Neuronal stem cell (in vitro differentiated cells): ENCODE data around the gene YTHDF1.

ENCODE experiments used
- DNase-seq: peaks from one replicate; pipeline ENCODE4 v3.0.0-alpha.2; 2013; ENCODE audit warnings: low spot score
- H2AFZ ChIP-seq: one replicate; pipeline ENCODE4 v1.6.1; 2013; ENCODE audit warnings: mild to moderate bottlenecking, low read length, inconsistent platforms
- H2AK5ac ChIP-seq: 2 replicates; pipeline ENCODE4 v1.6.1; 2013; ENCODE audit warnings: low read depth, mild to moderate bottlenecking, inconsistent platforms, low read length, moderate library complexity, mixed read lengths
- H2BK120ac ChIP-seq: 2 replicates; pipeline ENCODE4 v1.6.1; 2013; ENCODE audit warnings: low read depth, mild to moderate bottlenecking, inconsistent platforms, low read length, moderate library complexity, mixed read lengths
- H2BK12ac ChIP-seq: one replicate; pipeline ENCODE4 v1.6.1; 2013; ENCODE audit warnings: low read length, inconsistent platforms
- H2BK15ac ChIP-seq: 2 replicates; pipeline ENCODE4 v1.6.1; 2013; ENCODE audit warnings: mild to moderate bottlenecking, low read length, inconsistent platforms, mixed read lengths
- H2BK5ac ChIP-seq: one replicate; pipeline ENCODE4 v1.6.1; 2013; ENCODE audit warnings: inconsistent platforms, mild to moderate bottlenecking, low read length, moderate library complexity
- H3K14ac ChIP-seq: one replicate; pipeline ENCODE4 v1.6.1; 2013; ENCODE audit warnings: low read length, inconsistent platforms
- H3K18ac ChIP-seq: 2 replicates; pipeline ENCODE4 v1.6.1; 2013; ENCODE audit warnings: low read length, inconsistent platforms
- H3K23ac ChIP-seq: 2 replicates; pipeline ENCODE4 v1.6.1; 2013; ENCODE audit warnings: low read depth, mild to moderate bottlenecking, mixed read lengths, low read length, inconsistent platforms; ENCODE audit not compliant: poor library complexity
- H3K27ac ChIP-seq: replicated peaks from 3 replicates; pipeline ENCODE4 v1.5.1; 2013; ENCODE audit warnings: low read length, inconsistent platforms
- H3K27me3 ChIP-seq, 3 experiments: 2 replicates each; pipeline ENCODE4 v1.6.1; 2013; ENCODE audit warnings: low read length in 3 of 3, mild to moderate bottlenecking in 2 of 3, inconsistent platforms in 1 of 3, low read depth in 1 of 3, mixed read lengths in 1 of 3, moderate library complexity in 1 of 3; ENCODE audit not compliant: control insufficient read depth in 3 of 3, insufficient read depth in 3 of 3
- H3K36me3 ChIP-seq, 2 donors: replicated peaks in 1 of 2; 2 replicates each; pipeline ENCODE4 v1.6.1; 2013; ENCODE audit warnings: low read length in 2 of 2; ENCODE audit not compliant: control insufficient read depth in 2 of 2, insufficient read depth in 2 of 2
- H3K4ac ChIP-seq: 2 replicates; pipeline ENCODE4 v1.6.1; 2013; ENCODE audit warnings: inconsistent platforms, mild to moderate bottlenecking, low read length, moderate library complexity
- H3K4me1 ChIP-seq, 2 donors: 1 replicate in 1 of 2; 2 replicates in 1 of 2; pipeline ENCODE4 v1.6.1; 2013; ENCODE audit warnings: low read length in 2 of 2, low read depth in 1 of 2; ENCODE audit not compliant: control insufficient read depth in 2 of 2, insufficient read depth in 1 of 2
- H3K4me2 ChIP-seq: one replicate; pipeline ENCODE4 v1.6.1; 2013; ENCODE audit warnings: mild to moderate bottlenecking, low read length, inconsistent platforms; ENCODE audit not compliant: insufficient read depth, poor library complexity, severe bottlenecking
- H3K4me3 ChIP-seq, 2 donors: 2 replicates each; pipeline ENCODE4 v1.5.1; 2013; ENCODE audit warnings: low read length in 2 of 2, mild to moderate bottlenecking in 2 of 2, inconsistent platforms in 1 of 2, moderate library complexity in 1 of 2
- H3K79me1 ChIP-seq: one replicate; pipeline ENCODE4 v1.6.1; 2013; ENCODE audit warnings: low read depth, mild to moderate bottlenecking, inconsistent platforms, low read length, moderate library complexity
- H3K9ac ChIP-seq: one replicate; pipeline ENCODE4 v1.6.1; 2013; ENCODE audit warnings: mild to moderate bottlenecking, low read depth, low read length, inconsistent platforms; ENCODE audit not compliant: poor library complexity
- H3K9me3 ChIP-seq, 2 donors: replicated peaks in 1 of 2; 2 replicates each; pipeline versions ENCODE3 to v1.6.1; 2013; ENCODE audit warnings: low read length in 2 of 2, mild to moderate bottlenecking in 2 of 2, inconsistent platforms in 1 of 2, low read depth in 1 of 2, mixed read lengths in 1 of 2, moderate library complexity in 1 of 2; ENCODE audit not compliant: control insufficient read depth in 2 of 2, insufficient read depth in 1 of 2
- H4K8ac ChIP-seq: one replicate; pipeline ENCODE4 v1.6.1; 2013; ENCODE audit warnings: low read depth, mild to moderate bottlenecking, inconsistent platforms, low read length, moderate library complexity
- H4K91ac ChIP-seq: one replicate; pipeline ENCODE4 v1.6.1; 2013; ENCODE audit warnings: low read length, low read depth, mild to moderate bottlenecking, inconsistent platforms; ENCODE audit not compliant: poor library complexity
- WGBS, 2 donors: extraction: QIAGEN DNeasy Blood & Tissue Kit; methylation state at CpG; one replicate each; pipeline ENCODE4 v1.1.7; 2013; ENCODE audit warnings: missing lambda C conversion rate in 2 of 2, mixed read lengths in 1 of 2; ENCODE audit not compliant: insufficient read length in 2 of 2, insufficient replicate concordance in 1 of 2; ENCODE audit errors: extremely low coverage in 2 of 2; 5-methylcytosine and 5-hydroxymethylcytosine counted together

Gene YTHDF1

DNA sequence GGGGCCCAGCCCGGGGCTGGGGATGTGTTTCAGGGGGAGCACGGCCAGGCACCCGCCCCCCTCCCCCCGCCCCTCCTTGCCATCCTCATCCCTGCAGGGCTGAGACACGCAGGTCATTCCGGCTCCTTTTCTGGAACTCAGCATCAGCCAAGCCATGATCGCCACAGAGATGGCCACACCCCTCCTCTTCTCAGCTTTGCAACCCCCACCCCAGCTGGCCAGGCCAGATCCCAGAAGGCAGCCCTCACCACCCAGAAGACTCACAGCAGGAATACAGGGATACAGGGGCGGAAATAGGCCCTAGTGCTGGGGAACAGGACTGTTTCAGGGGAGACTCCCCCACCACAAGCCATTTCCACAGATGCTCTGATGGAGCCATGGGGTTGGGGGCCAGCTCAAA lies 33.5 kb downstream of the YTHDF1 start:
- Histone ChIP-seq H3K9me3 (peaks cover 0 to 2% of the 10 kb centered on the region in 2 donors), H3K4me1 (peaks cover 13 to 30% of the 10 kb centered on the region in 2 donors), H3K14ac (peak overlapping the region; percentile 60), H2BK5ac (peak overlapping the region; percentile 11), H3K4me3 (no peak overlapping the region), H3K36me3 (peaks cover 0 to 24% of the 10 kb centered on the region in 2 donors), H3K27me3 (peaks cover 0 to 10% (median 4%) of the 10 kb centered on the region in 3 experiments), H2BK120ac (no peak overlapping the region), H4K91ac (no peak overlapping the region), H3K23ac (no peak overlapping the region), H3K4ac (no peak overlapping the region), H3K79me1 (peaks cover 7% of the 10 kb centered on the region), H2BK15ac (no peak overlapping the region), H3K27ac (no peak overlapping the region), H2BK12ac (no peak overlapping the region), H3K18ac (no peak overlapping the region), H2AFZ (no peak overlapping the region), H3K4me2 (no peak overlapping the region), H4K8ac (no peak overlapping the region), H3K9ac (no peak overlapping the region), H2AK5ac (peak overlapping the region; percentile 30)
- DNase-seq = no peak
- no CpG with 5 or more reads among the region's 8 CpGs for WGBS, 2 donors

GRCh38 chr20:63181226-63181625 lies 34.7 kb downstream of the YTHDF1 start:
- no peak overlapping the region for H2BK15ac ChIP-seq
- H3K4me3 ChIP-seq = no peak overlapping the region
- no peak overlapping the region for H3K23ac ChIP-seq
- H2AK5ac ChIP-seq = peak overlapping the region; percentile 72
- peaks cover 0 to 24% of the 10 kb centered on the region in 2 donors for H3K36me3 ChIP-seq
- no peak overlapping the region for H3K4me2 ChIP-seq
- no peak overlapping the region for H3K4ac ChIP-seq
- peaks cover 0 to 22% (median 14%) of the 10 kb centered on the region in 3 experiments for H3K27me3 ChIP-seq
- peaks cover 10% of the 10 kb centered on the region for H3K79me1 ChIP-seq
- H3K9me3 ChIP-seq = peaks cover 0 to 2% of the 10 kb centered on the region in 2 donors
- no peak overlapping the region for H2AFZ ChIP-seq
- H2BK5ac ChIP-seq = peak overlapping the region; percentile 45
- peak overlapping the region; percentile 51 for H2BK12ac ChIP-seq
- DNase-seq = no peak
- H4K91ac ChIP-seq = no peak overlapping the region
- H3K18ac ChIP-seq = no peak overlapping the region
- no peak overlapping the region for H2BK120ac ChIP-seq
- no CpG with 5 or more reads among the region's 4 CpGs for WGBS, 2 donors
- H4K8ac ChIP-seq = no peak overlapping the region
- no peak overlapping the region for H3K14ac ChIP-seq
- peaks cover 23 to 30% of the 10 kb centered on the region in 2 donors for H3K4me1 ChIP-seq
- no peak overlapping the region for H3K27ac ChIP-seq
- no peak overlapping the region for H3K9ac ChIP-seq

- no peak overlapping the region for H2AFZ ChIP-seq
- H3K14ac ChIP-seq = peak overlapping the region; percentile 25
- H3K27me3 ChIP-seq = peaks cover 0 to 27% (median 17%) of the 10 kb centered on the region in 3 experiments
- H2BK15ac ChIP-seq = peak overlapping the region; percentile 77
- H2BK12ac ChIP-seq = peak overlapping the region; percentile 63
- H3K23ac ChIP-seq = peak overlapping the region; percentile 69
- H3K4me1 ChIP-seq = peaks cover 26 to 35% of the 10 kb centered on the region in 2 donors
- DNase-seq = no peak
- H3K79me1 ChIP-seq = peaks cover 10% of the 10 kb centered on the region
- no peak overlapping the region for H3K27ac ChIP-seq
- peak overlapping the region; percentile 74 for H2AK5ac ChIP-seq
- H3K36me3 ChIP-seq = peaks cover 0 to 24% of the 10 kb centered on the region in 2 donors
- no peak overlapping the region for H3K4me2 ChIP-seq
- peak overlapping the region; percentile 97 for H4K91ac ChIP-seq
- peak overlapping the region; percentile 95 for H4K8ac ChIP-seq
- no CpG with 5 or more reads among the region's 11 CpGs for WGBS, 2 donors
- H2BK5ac ChIP-seq = peak overlapping the region; percentile 45
- peaks cover 0 to 2% of the 10 kb centered on the region in 2 donors for H3K9me3 ChIP-seq
- peak overlapping the region; percentile 45 for H3K18ac ChIP-seq
- H2BK120ac ChIP-seq = no peak overlapping the region
- H3K9ac ChIP-seq = peak overlapping the region; percentile 72
- no peak overlapping the region for H3K4me3 ChIP-seq
- no peak overlapping the region for H3K4ac ChIP-seq
Measured at GRCh38 chr20:63180569-63181185, 35.3 kb downstream of the YTHDF1 start.

- Histone ChIP-seq H2AK5ac (peak overlapping the region; percentile 86), H4K91ac (no peak overlapping the region), H3K4me2 (no peak overlapping the region), H3K4me1 (peaks cover 26 to 36% of the 10 kb centered on the region in 2 donors), H3K36me3 (peaks cover 0 to 24% of the 10 kb centered on the region in 2 donors), H2BK12ac (peak overlapping the region; percentile 30), H3K4ac (no peak overlapping the region), H2BK15ac (peak overlapping the region; percentile 11), H3K14ac (no peak overlapping the region), H3K9ac (peak overlapping the region; percentile 27), H3K23ac (peak overlapping the region; percentile 69), H3K9me3 (no peaks in the 10 kb centered on the region), H3K27me3 (peaks cover 0 to 30% (median 17%) of the 10 kb centered on the region in 3 experiments), H3K27ac (no peak overlapping the region), H2BK5ac (no peak overlapping the region), H2BK120ac (peak overlapping the region; percentile 14), H4K8ac (no peak overlapping the region), H3K4me3 (peak overlapping the region in 1 of 2 donors; percentile 79), H2AFZ (no peak overlapping the region), H3K79me1 (peaks cover 10% of the 10 kb centered on the region), H3K18ac (peak overlapping the region; percentile 59)
- no peak for DNase-seq
- WGBS, 2 donors = no CpG with 5 or more reads among the region's 14 CpGs
Measured at GRCh38 chr20:63179687-63180568, 36.0 kb downstream of the YTHDF1 start.
